GM19240 (cell line): ENCODE measurements around the gene KRT80.
A peak's percentile ranks its signal among the peaks of the same experiment; 100 is the strongest.

Experiments
- DNase-seq: peaks from one replicate; pipeline ENCODE4 v3.0.0; 2011; ENCODE audit warnings: low spot score; ENCODE audit not compliant: insufficient read length

KRT80 gene

GRCh38 chr12:52155048-52155868 is 36.6 kb downstream of the KRT80 start:
- DNase-seq, result no peak

- no peak for DNase-seq
Measured at GRCh38 chr12:52152905-52153317, 38.9 kb downstream of the KRT80 start.

GRCh38 chr12:52151837-52152783 is 39.7 kb downstream of the KRT80 start:
- DNase-seq, result peak; percentile 49

- no peak for DNase-seq
Measured at GRCh38 chr12:52151153-52151836, 40.5 kb downstream of the KRT80 start.

GRCh38 chr12:52149651-52150241 is 42.1 kb downstream of the KRT80 start:
- DNase-seq, result no peak

GRCh38 chr12:52149182-52149641 is 42.6 kb downstream of the KRT80 start:
- no peak for DNase-seq

- DNase-seq, result no peak
Measured at GRCh38 chr12:52148464-52149181, 43.2 kb downstream of the KRT80 start.

- no peak for DNase-seq
Measured at GRCh38 chr12:52147964-52148463, 43.8 kb downstream of the KRT80 start.

GRCh38 chr12:52147367-52147963 is 44.3 kb downstream of the KRT80 start:
- no peak for DNase-seq

GRCh38 chr12:52146822-52147366 is 44.9 kb downstream of the KRT80 start:
- DNase-seq, result no peak

- DNase-seq, result no peak
Measured at GRCh38 chr12:52146089-52146821, 45.6 kb downstream of the KRT80 start.

- DNase-seq, result no peak
Measured at GRCh38 chr12:52145228-52146088, 46.4 kb downstream of the KRT80 start.

GRCh38 chr12:52144512-52145227 is 47.1 kb downstream of the KRT80 start:
- no peak for DNase-seq

- DNase-seq, result no peak
Measured at GRCh38 chr12:52142431-52142830, 49.4 kb downstream of the KRT80 start.

GRCh38 chr12:52141875-52142274 is 49.9 kb downstream of the KRT80 start:
- DNase-seq, result no peak

GRCh38 chr12:52141306-52141705 is 50.5 kb downstream of the KRT80 start:
- no peak for DNase-seq

GRCh38 chr12:52139579-52140062 is 52.2 kb downstream of the KRT80 start:
- DNase-seq, result peak; percentile 65
